H9 (cell line): ENCODE measurements around the gene HEXD. TPM values are rescaled to one million over a fixed set of nuclear protein-coding genes. Genes with fewer than 3 reads are reported as not detected.

Experiments
- DNase-seq: peaks from one replicate; pipeline ENCODE4 v3.0.0-alpha.2; 2017
- H2AFZ ChIP-seq: one replicate; pipeline ENCODE4 v1.6.1; 2013; ENCODE audit warnings: mild to moderate bottlenecking, low read length, control low read depth, moderate library complexity
- H2AK5ac ChIP-seq: 2 replicates; pipeline ENCODE4 v1.6.1; 2013; ENCODE audit warnings: low read length, control low read depth, mixed read lengths; ENCODE audit not compliant: insufficient read length
- H2BK120ac ChIP-seq: one replicate; pipeline ENCODE4 v1.6.1; 2013; ENCODE audit warnings: low read depth, mild to moderate bottlenecking, low read length, control low read depth, inconsistent platforms; ENCODE audit not compliant: poor library complexity, severe bottlenecking
- H2BK12ac ChIP-seq: 2 replicates; pipeline ENCODE4 v1.6.1; 2013; ENCODE audit warnings: low read length, control low read depth, mixed read lengths, low read depth; ENCODE audit not compliant: insufficient read length
- H2BK15ac ChIP-seq: 2 replicates; pipeline ENCODE4 v1.6.1; 2013; ENCODE audit warnings: low read depth, low read length, control low read depth
- H2BK20ac ChIP-seq: one replicate; pipeline ENCODE4 v1.6.1; 2013; ENCODE audit warnings: low read depth, mild to moderate bottlenecking, low read length, control low read depth, inconsistent platforms; ENCODE audit not compliant: poor library complexity, severe bottlenecking
- H2BK5ac ChIP-seq: 2 replicates; pipeline ENCODE4 v1.6.1; 2013; ENCODE audit warnings: low read length, control low read depth, mixed read lengths; ENCODE audit not compliant: insufficient read length
- H3K14ac ChIP-seq: 2 replicates; pipeline ENCODE4 v1.6.1; 2013; ENCODE audit warnings: low read length, control low read depth; ENCODE audit not compliant: insufficient read depth
- H3K18ac ChIP-seq: 2 replicates; pipeline ENCODE4 v1.6.1; 2013; ENCODE audit warnings: low read depth, mild to moderate bottlenecking, mixed read lengths, low read length, control low read depth; ENCODE audit not compliant: insufficient read length
- H3K23ac ChIP-seq: 2 replicates; pipeline ENCODE4 v1.6.1; 2013; ENCODE audit warnings: low read length, control low read depth, mixed read lengths, low read depth; ENCODE audit not compliant: insufficient read length
- H3K23me2 ChIP-seq: 2 replicates; pipeline ENCODE4 v1.6.1; 2013; ENCODE audit warnings: low read depth, mild to moderate bottlenecking, mixed read lengths, low read length, control low read depth; ENCODE audit not compliant: insufficient read length, poor library complexity, severe bottlenecking
- H3K27ac ChIP-seq: 2 replicates; pipeline ENCODE4 v1.5.1; 2013; ENCODE audit warnings: low read length, control low read depth, mixed read lengths, low read depth; ENCODE audit not compliant: insufficient read length
- H3K27me3 ChIP-seq: 2 replicates; pipeline ENCODE4 v1.6.1; 2013; ENCODE audit warnings: low read length, control low read depth, inconsistent platforms; ENCODE audit not compliant: insufficient read depth
- H3K4ac ChIP-seq: 2 replicates; pipeline ENCODE4 v1.6.1; 2013; ENCODE audit warnings: low read depth, mild to moderate bottlenecking, control low read depth, inconsistent platforms, low read length, moderate library complexity
- H3K4me1 ChIP-seq: 2 replicates; pipeline ENCODE4 v1.6.1; 2013; ENCODE audit warnings: low read length, control low read depth, inconsistent platforms; ENCODE audit not compliant: insufficient read depth
- H3K4me2 ChIP-seq: 2 replicates; pipeline ENCODE4 v1.6.1; 2013; ENCODE audit warnings: low read length, control low read depth, mixed read lengths; ENCODE audit not compliant: insufficient read length, insufficient read depth
- H3K56ac ChIP-seq: 2 replicates; pipeline ENCODE4 v1.6.1; 2013; ENCODE audit warnings: low read depth, mild to moderate bottlenecking, mixed read lengths, low read length, control low read depth; ENCODE audit not compliant: insufficient read length
- H3K79me1 ChIP-seq: 2 replicates; pipeline ENCODE4 v1.6.1; 2013; ENCODE audit warnings: low read depth, mild to moderate bottlenecking, moderate library complexity, low read length, control low read depth, inconsistent platforms; ENCODE audit not compliant: insufficient read depth, poor library complexity, severe bottlenecking
- H3K79me2 ChIP-seq: 2 replicates; pipeline ENCODE4 v1.6.1; 2013; ENCODE audit warnings: low read length, control low read depth, inconsistent platforms; ENCODE audit not compliant: insufficient read depth
- H3K9ac ChIP-seq: 2 replicates; pipeline ENCODE4 v1.6.1; 2013; ENCODE audit warnings: low read length, control low read depth, mixed read lengths; ENCODE audit not compliant: insufficient read length; ENCODE audit errors: extremely low read depth
- H3K9me3 ChIP-seq: one replicate; pipeline ENCODE4 v1.6.1; 2013; ENCODE audit warnings: low read depth, low read length, inconsistent platforms; ENCODE audit not compliant: control insufficient read depth
- H3T11ph ChIP-seq: one replicate; pipeline ENCODE4 v1.6.1; 2013; ENCODE audit warnings: mild to moderate bottlenecking, low read length, control low read depth, inconsistent platforms
- H4K20me1 ChIP-seq: one replicate; pipeline ENCODE4 v1.6.1; 2013; ENCODE audit not compliant: control insufficient read depth, insufficient read length, insufficient read depth
- H4K5ac ChIP-seq: 2 replicates; pipeline ENCODE4 v1.6.1; 2013; ENCODE audit warnings: low read depth, mild to moderate bottlenecking, mixed read lengths, low read length, control low read depth; ENCODE audit not compliant: insufficient read length
- H4K8ac ChIP-seq: replicated peaks from 2 replicates; pipeline ENCODE4 v1.6.1; 2013; ENCODE audit warnings: low read length, control low read depth, mixed read lengths, low read depth; ENCODE audit not compliant: insufficient read length
- H4K91ac ChIP-seq: 2 replicates; pipeline ENCODE4 v1.6.1; 2013; ENCODE audit warnings: low read depth, mild to moderate bottlenecking, moderate library complexity, mixed read lengths, low read length, control low read depth; ENCODE audit not compliant: insufficient read length
- H3K27ac Mint-ChIP-seq, 3 experiments: 2 replicates in 2 of 3; 3 replicates in 1 of 3; pipeline ENCODE4 v1.8.0; 2020 to 2021; ENCODE audit warnings: mixed read lengths in 3 of 3, mild to moderate bottlenecking in 1 of 3, moderate library complexity in 1 of 3
- H3K27me3 Mint-ChIP-seq: 2 replicates; pipeline ENCODE4 v1.8.0; 2021; ENCODE audit warnings: low read depth, mild to moderate bottlenecking, moderate library complexity, mixed read lengths
- H3K36me3 Mint-ChIP-seq, 3 experiments: 2 replicates in 2 of 3; 3 replicates in 1 of 3; pipeline ENCODE4 v1.8.0; 2020 to 2021; ENCODE audit warnings: low read depth in 3 of 3, mixed read lengths in 3 of 3; ENCODE audit not compliant: insufficient read depth in 1 of 3
- H3K4me1 Mint-ChIP-seq, 2 experiments: 2 replicates each; pipeline ENCODE4 v1.8.0; 2020; ENCODE audit warnings: mixed read lengths in 2 of 2
- H3K4me3 Mint-ChIP-seq, 2 experiments: 2 replicates in 1 of 2; 3 replicates in 1 of 2; pipeline ENCODE4 v1.8.0; 2020 to 2021; ENCODE audit warnings: mild to moderate bottlenecking in 2 of 2, mixed read lengths in 2 of 2, moderate library complexity in 1 of 2
- H3K9me3 Mint-ChIP-seq, 2 experiments: 2 replicates in 1 of 2; 3 replicates in 1 of 2; pipeline ENCODE4 v1.8.0; 2020; ENCODE audit warnings: mild to moderate bottlenecking in 2 of 2, mixed read lengths in 2 of 2, moderate library complexity in 1 of 2
- CTCF ChIP-seq: fragments of 200-600 bp; sonication (generic); conservative IDR thresholded peaks from 3 replicates; pipeline ENCODE4 v1.8.0; 2021; ENCODE audit warnings: antibody characterized with exemption, mild to moderate bottlenecking
- WGBS: extraction: QIAGEN DNeasy Blood & Tissue Kit; methylation state at CpG from one replicate; pipeline ENCODE4 v1.1.7; 2013; ENCODE audit warnings: missing lambda C conversion rate, low lambda C conversion rate, mixed read lengths; ENCODE audit not compliant: insufficient read length; ENCODE audit errors: extremely low coverage; 5-methylcytosine and 5-hydroxymethylcytosine counted together
- total RNA-seq: library from RNA; stranded (reverse); gene quantifications from 2 replicates; pipeline ENCODE4 v1.2.1, GENCODE V29; 2021

HEXD gene
- total RNA-seq, 1 experiment from 2014 or later = 23.2 TPM

- Histone ChIP-seq H3K27me3 (no peaks in the 10 kb centered on the region), H4K20me1 (no peaks in the 10 kb centered on the region), H4K91ac (no peak overlapping the region), H3K9ac (no peak overlapping the region), H2BK12ac (no peak overlapping the region), H3K56ac (no peak overlapping the region), H3K4ac (no peak overlapping the region), H3K18ac (no peak overlapping the region), H3K27ac (no peak overlapping the region), H3K4me1 (no peaks in the 10 kb centered on the region), H3K23ac (no peak overlapping the region), H3K23me2 (peaks cover 3% of the 10 kb centered on the region), H3T11ph (no peak overlapping the region), H3K14ac (no peak overlapping the region), H2BK15ac (no peak overlapping the region), H2AFZ (no peak overlapping the region), H3K4me2 (no peak overlapping the region), H2BK5ac (no peak overlapping the region), H2AK5ac (no peak overlapping the region), H4K5ac (no peak overlapping the region), H3K79me2 (no peaks in the 10 kb centered on the region), H4K8ac (no peak overlapping the region), H3K9me3 (no peaks in the 10 kb centered on the region), H2BK20ac (no peak overlapping the region), H3K79me1 (no peaks in the 10 kb centered on the region), H2BK120ac (no peak overlapping the region)
- Mint-ChIP-seq H3K9me3 (no peaks in the 10 kb centered on the region), H3K27ac (no peak overlapping the region), H3K4me1 (peaks cover 14 to 23% of the 10 kb centered on the region in 2 experiments), H3K36me3 (peaks cover 3 to 9% (median 5%) of the 10 kb centered on the region in 3 experiments; a peak in 6 of 7 replicates), H3K27me3 (peaks cover 3% of the 10 kb centered on the region), H3K4me3 (peak overlapping the region in 1 of 2 experiments; percentile 27; a peak in 1 of 5 replicates)
- TF ChIP-seq CTCF = peak; percentile 87
- peak; percentile 95 for DNase-seq
- no CpG with 5 or more reads among the region's 38 CpGs for WGBS
Measured at GRCh38 chr17:82414548-82415281, 3.4 kb upstream of the HEXD start.
